GM06990 (cell line): ENCODE results near the gene DCDC2C.

Experiments
- DNase-seq: peaks from one replicate; pipeline ENCODE4 v3.0.0-alpha.2; 2011; ENCODE audit not compliant: insufficient read length; ENCODE audit errors: extremely low read depth
- H3K27me3 ChIP-seq: replicated peaks from 2 replicates; pipeline ENCODE4 v1.6.0; 2011; ENCODE audit warnings: low read length; ENCODE audit not compliant: control insufficient read depth, insufficient read depth
- H3K36me3 ChIP-seq: 2 replicates; pipeline ENCODE4 v1.5.1; 2011; ENCODE audit warnings: low read length; ENCODE audit not compliant: control insufficient read depth, insufficient read depth
- H3K4me3 ChIP-seq: replicated peaks from 2 replicates; pipeline ENCODE4 v1.5.1; 2011; ENCODE audit warnings: low read depth, mild to moderate bottlenecking, control low read depth, low read length
- CTCF ChIP-seq: IDR thresholded peaks from 2 replicates; pipeline ENCODE4 v1.5.1; 2011; ENCODE audit warnings: low read length, control low read depth, mild to moderate bottlenecking, inconsistent platforms; ENCODE audit not compliant: insufficient read depth, poor library complexity, severe bottlenecking

The DCDC2C gene

GRCh38 chr2:3876221-3876620 is 172.8 kb downstream of the DCDC2C start:
- Histone ChIP-seq H3K27me3 (no peaks in the 10 kb centered on the region), H3K36me3 (no peaks in the 10 kb centered on the region), H3K4me3 (no peak overlapping the region)
- no peak for TF ChIP-seq CTCF
- DNase-seq = no peak

GRCh38 chr2:3876685-3877084 is 173.3 kb downstream of the DCDC2C start:
- H3K36me3 ChIP-seq = no peaks in the 10 kb centered on the region
- TF ChIP-seq CTCF = no peak
- H3K27me3 ChIP-seq = no peaks in the 10 kb centered on the region
- H3K4me3 ChIP-seq = no peak overlapping the region
- no peak for DNase-seq

- no peak for DNase-seq
- Histone ChIP-seq H3K36me3 (no peaks in the 10 kb centered on the region), H3K27me3 (no peaks in the 10 kb centered on the region), H3K4me3 (no peak overlapping the region)
- TF ChIP-seq CTCF = no peak
These were observed 182.6 kb downstream of the DCDC2C start for GRCh38 chr2:3885629-3886628.

- no peaks in the 10 kb centered on the region for H3K27me3 ChIP-seq
- no peaks in the 10 kb centered on the region for H3K36me3 ChIP-seq
- no peak overlapping the region for H3K4me3 ChIP-seq
- no peak for TF ChIP-seq CTCF
- DNase-seq = no peak
These were observed 191.6 kb downstream of the DCDC2C start for GRCh38 chr2:3895021-3895420.
